GM20000 (cell line): ENCODE results near the gene IRF8.

Experiments
- DNase-seq: peaks from one replicate; pipeline ENCODE4 v3.0.0; 2012; ENCODE audit warnings: low spot score
- TF ChIP-seq, protein P1 (sequence below): IDR thresholded peaks from 2 replicates; pipeline ENCODE4 v1.5.1; 2012; ENCODE audit warnings: mild to moderate bottlenecking, control low read depth; ENCODE audit errors: extremely low read depth, missing control alignments

Gene IRF8

GRCh38 chr16:85861095-85861825 is 37.7 kb upstream of the IRF8 start:
- no peak for DNase-seq
- TF ChIP-seq, protein P1, sequence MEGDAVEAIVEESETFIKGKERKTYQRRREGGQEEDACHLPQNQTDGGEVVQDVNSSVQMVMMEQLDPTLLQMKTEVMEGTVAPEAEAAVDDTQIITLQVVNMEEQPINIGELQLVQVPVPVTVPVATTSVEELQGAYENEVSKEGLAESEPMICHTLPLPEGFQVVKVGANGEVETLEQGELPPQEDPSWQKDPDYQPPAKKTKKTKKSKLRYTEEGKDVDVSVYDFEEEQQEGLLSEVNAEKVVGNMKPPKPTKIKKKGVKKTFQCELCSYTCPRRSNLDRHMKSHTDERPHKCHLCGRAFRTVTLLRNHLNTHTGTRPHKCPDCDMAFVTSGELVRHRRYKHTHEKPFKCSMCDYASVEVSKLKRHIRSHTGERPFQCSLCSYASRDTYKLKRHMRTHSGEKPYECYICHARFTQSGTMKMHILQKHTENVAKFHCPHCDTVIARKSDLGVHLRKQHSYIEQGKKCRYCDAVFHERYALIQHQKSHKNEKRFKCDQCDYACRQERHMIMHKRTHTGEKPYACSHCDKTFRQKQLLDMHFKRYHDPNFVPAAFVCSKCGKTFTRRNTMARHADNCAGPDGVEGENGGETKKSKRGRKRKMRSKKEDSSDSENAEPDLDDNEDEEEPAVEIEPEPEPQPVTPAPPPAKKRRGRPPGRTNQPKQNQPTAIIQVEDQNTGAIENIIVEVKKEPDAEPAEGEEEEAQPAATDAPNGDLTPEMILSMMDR = no peak

- TF ChIP-seq, protein P1 = no peak
- DNase-seq = no peak
These were observed 36.2 kb upstream of the IRF8 start for GRCh38 chr16:85862476-85863383.

DNA sequence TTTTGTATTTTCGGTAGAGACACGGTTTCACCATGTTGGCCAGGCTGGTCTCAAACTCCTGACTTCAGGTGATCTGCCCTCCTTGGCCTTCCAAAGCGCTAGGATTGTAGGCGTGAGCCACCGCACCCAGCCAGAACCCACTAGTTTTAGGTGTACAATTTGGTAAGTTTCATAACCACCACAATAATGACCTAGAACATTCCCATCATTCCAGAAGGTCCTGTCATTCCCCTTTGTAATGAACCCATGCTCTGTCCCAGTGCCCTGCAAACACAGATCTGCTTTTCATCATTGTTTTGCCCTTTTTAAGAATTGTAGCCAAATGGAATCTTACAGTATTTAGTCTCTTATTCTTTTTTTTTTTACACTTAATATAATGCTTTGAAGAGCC is 35.6 kb upstream of the IRF8 start:
- no peak for DNase-seq
- TF ChIP-seq, protein P1 = no peak

- no peak for DNase-seq
- TF ChIP-seq, protein P1 = no peak
These were observed 34.0 kb upstream of the IRF8 start for GRCh38 chr16:85864965-85865364.

- TF ChIP-seq, protein P1 = no peak
- no peak for DNase-seq
These were observed 31.8 kb upstream of the IRF8 start for GRCh38 chr16:85867189-85867588.

- no peak for DNase-seq
These were observed 30.5 kb upstream of the IRF8 start for GRCh38 chr16:85868495-85868894.

More at GRCh38 chr16:85868495-85868894, 30.5 kb upstream of the IRF8 start:
- TF ChIP-seq, protein P1 = no peak
